DMS79 treated with DMSO at 0.1 percent for 48 hours (cell line): ENCODE results near the gene EFNA2.
A peak's percentile ranks its signal among the peaks of the same experiment; 100 is the strongest.

ENCODE experiments used
- DNase-seq: peaks from one replicate; lab custom pipeline; 2025; lab: John Stamatoyannopoulos, UW

The EFNA2 gene

DNA sequence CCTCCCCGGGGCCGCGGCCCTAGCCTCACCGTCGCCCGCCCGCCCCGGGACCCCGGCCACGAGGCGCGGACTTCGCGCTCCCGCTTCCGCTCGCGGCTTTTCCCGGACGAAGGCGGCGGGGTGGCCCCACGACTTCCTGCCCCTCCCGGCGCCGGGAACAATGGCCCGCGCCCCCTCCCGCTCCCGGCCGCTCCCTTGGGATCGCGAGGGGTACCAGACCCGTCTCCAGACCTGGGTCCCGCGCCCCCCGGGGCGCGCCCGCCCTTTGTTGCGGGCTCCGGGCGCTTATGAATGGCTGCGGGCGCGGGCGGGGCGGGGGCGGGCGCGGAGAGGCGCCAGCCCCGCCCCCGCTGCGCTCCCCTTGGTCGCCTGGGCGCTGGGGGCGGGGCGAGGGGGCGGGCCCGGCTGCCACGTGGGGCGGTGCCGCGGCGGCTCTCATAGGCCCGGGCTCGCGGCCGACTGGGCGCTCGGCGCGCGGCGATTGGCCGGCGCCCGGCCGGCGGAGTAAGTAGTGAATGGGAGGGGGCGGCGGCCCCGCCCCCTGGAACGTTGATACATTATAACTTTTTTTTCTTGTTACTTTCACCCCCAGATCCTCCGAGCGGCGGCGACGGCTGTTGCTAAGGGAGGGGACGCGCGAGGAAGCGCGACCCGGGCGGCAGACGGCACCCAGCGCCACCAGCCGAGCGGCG is 36.2 kb upstream of the EFNA2 start:
- DNase-seq: peak; percentile 91

DNA sequence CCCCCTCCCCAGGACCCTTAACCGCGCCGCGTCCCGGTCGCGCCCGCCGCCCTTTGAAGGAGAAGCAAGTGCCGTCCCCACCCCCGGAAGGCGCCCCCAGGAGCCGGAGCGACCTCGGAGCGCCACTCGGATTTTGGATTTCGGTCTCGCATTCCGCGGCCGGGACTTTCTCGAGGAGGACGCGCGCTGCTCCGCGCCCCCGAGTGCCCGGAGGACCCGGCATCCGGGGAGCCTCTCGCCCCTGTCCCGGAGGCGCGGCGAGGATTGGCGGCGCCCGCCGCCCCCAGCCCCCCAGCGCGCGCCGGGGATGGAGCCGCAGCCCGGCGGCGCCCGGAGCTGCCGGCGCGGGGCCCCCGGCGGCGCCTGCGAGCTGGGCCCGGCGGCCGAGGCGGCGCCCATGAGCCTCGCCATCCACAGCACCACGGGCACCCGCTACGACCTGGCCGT is 35.7 kb upstream of the EFNA2 start:
- no peak for DNase-seq

- DNase-seq: peak; percentile 24
Measured at GRCh38 chr19:1250437-1251260, 35.0 kb upstream of the EFNA2 start.

- DNase-seq: peak; percentile 20
Measured at GRCh38 chr19:1251330-1252220, 34.1 kb upstream of the EFNA2 start.

DNA sequence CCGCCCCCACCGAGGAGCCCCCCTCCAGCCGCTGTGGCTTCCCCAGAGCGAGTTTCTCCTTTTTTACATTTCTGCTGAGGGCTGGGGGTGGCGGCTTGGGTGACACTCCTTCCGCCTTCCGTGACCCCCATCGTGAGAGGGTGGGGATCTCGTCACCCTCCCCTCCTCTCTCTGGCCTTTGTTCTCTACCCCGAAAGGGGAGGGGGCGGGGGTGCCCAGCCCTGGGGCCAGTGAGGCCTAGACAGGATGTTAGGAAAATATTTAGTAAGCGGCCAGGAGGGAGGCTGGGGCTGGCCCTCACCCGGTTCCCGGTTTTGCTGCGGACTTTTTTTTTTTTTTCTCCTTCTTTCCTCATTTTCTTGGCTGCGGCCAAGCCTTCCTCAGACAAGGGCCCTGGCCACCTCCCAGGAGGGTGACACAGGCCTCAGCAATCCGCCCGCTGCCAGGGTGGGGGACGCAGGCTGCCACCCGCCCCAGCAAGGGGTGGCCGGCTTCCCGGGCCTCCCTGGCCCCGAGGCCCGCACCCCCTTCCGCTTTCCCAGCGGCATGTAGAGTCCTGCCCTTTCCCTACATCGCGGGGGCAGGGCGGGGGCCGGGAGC is 33.4 kb upstream of the EFNA2 start:
- no peak for DNase-seq

GRCh38 chr19:1252821-1253513 is 32.7 kb upstream of the EFNA2 start:
- peak; percentile 19 for DNase-seq

- DNase-seq: no peak
Measured at GRCh38 chr19:1253514-1254080, 32.1 kb upstream of the EFNA2 start.

DNA sequence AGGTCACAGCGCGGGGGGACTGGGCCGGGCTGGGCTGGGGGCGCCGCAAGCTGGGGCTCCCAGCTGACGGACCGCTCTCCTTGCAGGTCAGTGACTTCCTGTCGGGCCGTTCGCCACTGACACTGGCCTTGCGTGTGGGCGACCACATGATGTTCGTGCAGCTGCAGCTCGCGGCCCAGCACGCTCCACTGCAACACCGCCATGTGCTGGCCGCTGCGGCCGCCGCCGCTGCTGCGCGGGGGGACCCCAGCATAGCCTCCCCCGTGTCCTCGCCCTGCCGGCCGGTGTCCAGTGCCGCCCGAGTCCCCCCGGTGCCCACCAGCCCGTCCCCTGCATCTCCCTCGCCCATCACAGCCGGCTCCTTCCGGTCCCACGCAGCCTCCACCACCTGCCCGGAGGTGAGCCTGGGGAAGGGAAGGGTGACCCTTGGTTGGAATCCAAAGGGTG is 31.6 kb upstream of the EFNA2 start:
- DNase-seq: no peak

DNA sequence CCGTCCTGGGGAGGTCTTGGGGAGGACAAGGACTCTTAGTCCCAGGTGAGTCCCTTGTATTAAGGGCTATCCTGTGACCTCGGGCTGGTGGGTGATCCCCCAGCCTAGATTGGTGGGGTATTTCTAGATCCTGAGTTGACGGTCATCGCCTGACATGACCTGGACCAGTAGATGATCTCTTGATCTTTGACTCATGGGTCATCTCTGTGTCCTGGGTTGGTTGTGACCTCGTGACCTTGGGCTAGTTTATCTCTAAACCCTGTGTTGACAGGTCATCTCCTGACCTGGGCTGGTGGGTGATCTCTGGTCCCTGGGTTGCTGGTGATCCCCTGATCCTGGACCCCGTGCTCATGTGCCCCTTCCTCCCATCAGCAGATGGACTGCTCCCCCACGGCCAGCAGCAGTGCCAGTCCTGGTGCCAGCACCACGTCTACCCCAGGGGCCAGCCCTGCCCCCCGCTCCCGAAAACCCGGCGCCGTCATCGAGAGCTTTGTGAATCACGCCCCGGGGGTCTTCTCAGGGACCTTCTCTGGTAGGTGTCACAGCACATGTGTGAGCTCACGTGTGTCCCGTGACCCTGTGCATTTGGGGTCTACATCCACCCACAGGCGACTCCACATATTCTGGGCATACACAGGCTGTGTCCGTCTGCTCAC is 31.0 kb upstream of the EFNA2 start:
- DNase-seq: no peak

- DNase-seq: no peak
Measured at GRCh38 chr19:1255186-1256161, 30.2 kb upstream of the EFNA2 start.

DNA sequence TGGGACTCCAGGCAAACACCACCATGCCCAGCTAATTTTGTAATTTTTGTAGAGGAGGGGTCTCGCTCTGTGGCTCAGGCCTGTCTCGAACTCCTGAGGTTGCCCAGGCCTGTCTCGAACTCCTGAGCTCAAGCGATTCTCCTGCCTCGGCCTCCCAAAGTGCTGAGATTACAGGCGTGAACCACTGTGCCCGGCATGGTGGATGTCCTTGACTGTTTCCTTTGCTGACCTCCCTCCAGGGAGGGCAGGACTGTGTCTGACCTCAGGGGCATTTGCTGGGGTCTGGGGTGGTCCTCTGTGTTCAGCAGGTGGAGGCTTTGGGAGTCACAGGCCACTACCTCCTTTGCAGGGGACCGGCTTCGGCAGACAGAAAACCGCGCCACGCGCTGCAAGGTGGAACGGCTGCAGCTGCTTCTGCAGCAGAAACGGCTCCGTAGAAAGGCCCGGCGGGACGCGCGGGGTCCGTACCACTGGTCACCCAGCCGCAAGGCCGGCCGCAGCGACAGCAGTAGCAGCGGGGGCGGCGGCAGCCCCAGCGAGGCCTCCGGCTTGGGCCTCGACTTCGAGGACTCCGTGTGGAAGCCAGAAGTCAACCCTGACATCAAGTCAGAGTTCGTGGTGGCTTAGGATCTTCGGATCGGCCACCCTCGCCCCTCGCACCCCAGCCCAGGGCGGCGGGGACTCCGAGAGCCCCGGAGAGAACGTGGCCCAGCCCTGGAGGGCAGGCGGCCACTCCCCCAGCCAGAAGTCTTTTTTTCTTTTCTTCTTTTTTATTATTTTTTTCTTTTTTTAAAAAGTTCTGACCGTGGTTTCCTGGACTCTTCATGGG is 28.8 kb upstream of the EFNA2 start:
- DNase-seq: no peak

GRCh38 chr19:1257475-1258162 is 28.1 kb upstream of the EFNA2 start:
- DNase-seq: no peak

- no peak for DNase-seq
Measured at GRCh38 chr19:1258163-1258492, 27.5 kb upstream of the EFNA2 start.

DNA sequence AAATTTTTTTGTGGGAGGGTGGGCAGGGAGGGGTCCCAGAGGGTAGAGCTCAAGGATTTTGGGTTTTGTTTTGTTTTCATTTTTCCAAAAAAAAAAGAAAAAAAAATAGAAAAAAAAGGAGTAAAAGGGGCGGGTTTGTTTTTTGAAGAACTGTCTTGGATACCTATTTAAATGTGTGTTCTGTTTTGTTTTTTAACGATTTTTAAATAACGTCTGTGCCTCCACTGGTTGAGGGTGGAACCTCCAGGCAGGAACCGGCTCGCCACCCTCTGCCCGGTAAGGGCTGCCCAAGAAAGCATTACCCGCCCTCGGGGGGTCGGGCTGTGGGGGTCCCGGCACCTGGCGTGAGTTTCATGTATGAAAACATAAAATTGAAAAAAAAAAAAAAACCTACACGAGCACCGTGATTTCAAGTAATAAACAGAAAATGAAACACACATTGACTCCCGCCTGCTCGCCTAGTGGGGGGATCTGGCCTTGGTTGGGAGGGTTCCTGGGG is 26.9 kb upstream of the EFNA2 start:
- no peak for DNase-seq

GRCh38 chr19:1259206-1259875 is 26.3 kb upstream of the EFNA2 start:
- no peak for DNase-seq

DNA sequence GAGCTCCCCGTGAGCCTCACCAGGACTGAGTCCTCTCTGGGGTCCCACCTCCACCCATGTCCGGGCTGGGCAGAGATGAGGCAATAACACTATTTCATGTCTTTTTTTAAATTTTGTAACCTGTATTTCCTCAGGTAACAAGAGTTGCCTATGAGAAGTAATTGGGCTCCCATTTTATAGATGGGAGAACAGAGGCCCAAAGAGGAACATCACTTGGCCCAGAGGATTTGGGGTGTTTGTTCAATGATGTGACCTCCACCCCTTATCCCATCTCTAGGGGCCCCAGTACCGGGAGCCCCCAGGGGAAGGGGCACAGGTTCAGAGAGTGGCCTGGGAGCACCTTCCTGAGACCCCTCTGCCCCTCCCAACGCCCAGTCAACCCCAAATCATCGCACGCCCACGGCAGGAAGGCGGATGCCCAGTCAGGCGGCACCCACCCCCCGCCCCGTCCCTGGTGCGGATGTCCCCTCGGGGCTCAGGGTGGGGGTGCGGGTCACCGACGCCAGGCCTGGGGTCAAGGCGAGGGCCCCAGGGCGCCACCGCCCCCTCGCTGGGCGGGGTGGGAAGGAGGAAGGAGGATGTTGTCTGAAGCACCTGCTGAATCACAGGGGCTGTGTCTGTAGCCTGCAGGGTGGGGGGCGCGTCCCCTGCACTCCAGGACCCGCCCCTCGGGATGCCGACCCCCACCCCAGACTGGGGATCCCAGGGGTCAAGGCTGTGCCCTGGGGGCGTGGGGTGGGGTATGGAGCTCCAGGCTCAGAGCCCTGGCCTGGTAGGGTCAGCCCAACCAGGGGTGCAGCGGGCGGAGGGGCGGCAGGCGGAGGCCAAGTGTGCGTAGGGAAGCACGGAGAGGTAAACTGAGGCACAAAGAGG is 25.6 kb upstream of the EFNA2 start:
- no peak for DNase-seq
